ENCODE measurements around the gene CELSR2.

CELSR2 gene

DNA sequence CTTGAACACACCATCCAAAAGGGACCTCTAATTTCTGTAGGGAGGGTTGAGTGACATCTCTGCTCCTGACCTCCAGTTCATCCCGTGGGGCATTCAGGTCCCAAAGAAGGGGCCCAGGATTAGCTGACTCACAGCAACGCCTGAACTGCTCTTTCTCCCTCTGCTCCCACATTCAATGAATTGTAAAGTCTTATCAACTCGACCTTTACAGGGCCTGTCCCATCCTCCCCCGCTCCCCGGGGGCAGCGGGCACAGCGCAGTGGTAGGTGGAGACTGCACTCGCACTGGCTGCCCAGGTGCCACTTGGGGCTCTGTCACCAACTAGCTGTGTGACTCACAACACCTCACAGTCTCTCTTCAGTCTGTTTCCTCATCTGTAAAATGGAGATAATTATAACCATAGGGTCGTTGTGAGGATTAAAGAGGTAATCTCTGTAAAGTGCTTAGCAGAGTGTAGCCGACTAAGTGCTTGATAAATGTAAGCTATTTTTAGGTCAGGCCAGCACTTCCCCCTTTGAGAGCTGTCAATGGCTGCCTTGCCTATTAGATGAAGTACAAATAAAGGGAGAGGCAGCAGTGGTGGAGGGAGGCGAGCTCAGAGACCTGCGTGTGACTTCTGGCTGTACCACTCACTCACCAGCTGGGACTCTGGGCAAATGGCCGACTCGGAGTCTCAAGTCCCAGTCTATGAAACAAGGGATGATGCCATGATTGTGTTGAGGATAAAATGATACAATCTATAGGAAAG is 58.1 kb downstream of the CELSR2 start:
- no peak for DNase-seq

DNA sequence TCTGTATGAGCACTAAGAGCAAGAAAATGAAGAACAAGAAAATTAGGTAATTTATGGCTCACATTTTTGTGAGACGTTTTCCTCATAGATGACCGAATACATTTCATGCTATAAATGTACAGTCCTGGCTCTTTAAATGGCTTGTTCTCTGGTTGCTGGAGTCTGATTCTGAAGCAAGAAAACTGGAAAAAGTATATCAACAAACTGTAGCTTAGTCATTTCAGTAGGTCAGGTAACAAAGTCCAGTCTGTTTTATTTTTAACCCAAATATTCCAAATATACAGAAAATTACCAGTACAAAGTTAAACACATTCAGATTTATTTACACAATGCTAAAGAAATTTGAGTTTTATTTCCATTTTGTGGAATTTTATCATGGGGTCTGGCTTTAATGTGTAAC is 60.0 kb downstream of the CELSR2 start:
- no peak for DNase-seq

DNA sequence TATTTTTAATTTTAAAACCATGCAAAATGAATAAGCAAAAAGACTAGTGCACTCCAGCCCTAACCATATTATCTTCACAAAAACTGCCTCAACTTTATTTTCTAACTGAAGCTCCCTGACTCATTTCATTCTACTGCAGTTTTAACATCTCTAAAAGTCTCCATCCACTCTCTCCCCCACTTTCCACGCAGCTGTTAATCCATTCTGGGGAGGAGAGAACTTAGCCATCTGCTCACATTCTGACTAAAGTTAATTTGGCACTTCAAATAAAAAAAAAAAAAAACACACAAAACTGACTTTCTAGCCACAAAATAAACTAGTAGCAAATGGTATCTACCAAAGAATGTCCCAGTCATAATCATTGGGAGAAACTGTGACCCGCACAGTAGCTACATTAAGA is 62.9 kb downstream of the CELSR2 start:
- DNase-seq = no peak

DNA sequence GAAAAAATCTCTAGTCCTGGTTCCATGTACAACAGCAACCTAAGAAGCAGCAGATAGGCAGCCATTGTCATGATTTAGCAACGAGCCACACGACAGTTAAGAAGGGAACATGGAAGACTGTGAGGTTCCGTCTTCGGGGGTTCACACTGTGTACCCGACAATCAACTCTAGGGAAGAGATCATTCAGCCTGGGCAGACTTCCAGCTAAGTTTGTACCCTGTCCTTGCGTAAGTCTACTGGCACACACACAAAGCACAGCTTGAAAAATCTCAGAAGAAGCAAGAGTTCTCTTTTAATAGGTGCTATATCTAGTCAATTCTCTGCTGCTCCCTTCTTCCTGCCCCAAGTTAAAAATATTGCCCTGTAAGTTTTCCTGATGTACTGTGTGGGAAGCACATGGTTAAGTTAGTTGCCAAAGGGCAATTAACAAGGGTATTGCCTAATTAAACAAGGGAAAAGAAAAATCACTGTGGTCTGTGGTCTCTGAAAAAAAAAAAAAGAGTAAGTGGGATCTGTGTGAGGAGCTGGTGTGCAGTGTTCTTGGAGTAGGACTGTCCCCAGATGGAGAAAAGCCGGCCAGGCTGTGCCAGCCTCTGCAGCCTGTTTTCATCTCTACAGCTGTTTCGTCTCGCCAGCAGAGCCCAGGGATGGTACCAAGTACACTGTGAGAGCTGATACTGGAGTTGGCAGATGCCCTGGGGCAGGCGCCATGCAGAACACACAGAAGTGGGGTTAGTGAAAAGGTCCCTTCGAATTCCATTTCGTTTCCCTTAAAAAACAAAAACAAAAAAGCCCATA is 63.8 kb downstream of the CELSR2 start:
- no peak for DNase-seq

DNA sequence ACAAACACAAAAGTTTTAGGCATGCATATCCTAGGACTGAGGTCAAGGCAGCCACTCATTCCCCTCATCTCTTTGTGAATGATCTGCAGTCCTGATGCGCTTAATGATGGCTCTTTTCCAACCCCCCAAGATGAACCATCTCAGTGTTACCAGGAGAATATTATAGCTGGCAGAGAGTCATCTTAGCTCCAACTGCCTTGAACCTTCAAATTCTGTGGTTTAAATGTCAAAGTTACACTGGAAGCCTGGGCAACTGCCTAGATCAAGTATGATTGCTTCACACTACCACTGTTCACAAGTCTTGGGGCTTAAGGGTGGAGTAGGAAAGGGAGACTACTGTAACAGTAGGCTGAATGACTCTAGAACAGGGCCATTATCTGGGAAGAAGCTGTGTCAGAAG is 65.5 kb downstream of the CELSR2 start:
- DNase-seq = no peak

DNA sequence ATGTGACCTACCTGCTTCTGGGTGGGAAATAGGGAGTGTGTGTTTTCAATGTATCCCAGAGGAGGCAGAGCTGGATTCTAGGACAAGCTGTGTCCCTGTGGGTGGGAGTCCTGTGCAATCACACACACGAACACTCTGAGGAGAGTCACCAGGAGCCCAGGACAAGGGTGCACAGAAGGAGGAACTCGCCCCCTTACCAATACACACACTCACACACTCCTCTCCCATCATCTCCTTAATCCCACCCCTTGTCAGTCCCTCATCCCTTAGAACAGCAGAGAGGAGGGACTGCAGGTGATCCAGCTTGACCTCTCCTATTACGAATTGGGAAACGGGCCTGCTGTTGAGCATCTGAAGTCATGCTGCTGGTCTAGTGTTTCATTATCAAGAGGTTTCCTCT is 65.9 kb downstream of the CELSR2 start:
- DNase-seq = no peak

DNA sequence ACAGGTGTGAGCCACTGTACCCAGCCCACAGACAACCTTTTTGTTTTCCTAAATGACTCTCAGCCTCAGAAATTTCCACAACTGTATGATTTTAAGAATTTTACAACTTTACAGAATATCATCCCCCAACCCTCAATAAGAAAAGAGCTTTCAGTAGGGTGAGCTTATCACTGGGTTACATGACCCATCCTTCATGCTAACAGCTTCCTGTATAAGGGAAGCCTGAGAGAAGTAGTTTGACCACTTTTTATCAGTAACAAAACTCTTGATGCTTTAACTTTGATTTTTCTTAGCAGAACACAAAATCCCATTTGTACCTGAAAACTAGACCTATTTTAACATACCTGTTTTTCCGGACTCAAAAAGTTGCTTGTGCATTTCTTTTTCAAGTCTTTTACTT is 67.2 kb downstream of the CELSR2 start:
- DNase-seq = no peak

DNA sequence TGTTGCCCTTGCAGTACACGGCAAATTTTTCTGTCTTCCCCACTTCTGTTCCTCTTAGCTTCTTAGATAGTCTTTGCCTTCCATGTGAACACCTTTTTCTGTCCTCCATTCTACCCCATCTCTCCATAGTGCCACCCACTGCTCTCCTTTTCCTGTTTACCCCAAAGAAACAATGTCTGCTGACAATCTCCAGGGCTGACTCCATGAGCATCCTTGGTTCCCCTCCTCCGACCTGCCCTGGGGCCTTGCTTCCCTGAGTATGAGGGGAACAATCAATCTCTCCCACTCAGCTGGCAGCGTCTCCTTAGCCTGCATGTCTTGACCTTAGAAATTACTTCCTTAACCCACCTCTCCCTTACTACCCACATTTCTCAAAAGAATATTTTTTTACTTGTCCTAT is 69.8 kb downstream of the CELSR2 start:
- no peak for DNase-seq

DNA sequence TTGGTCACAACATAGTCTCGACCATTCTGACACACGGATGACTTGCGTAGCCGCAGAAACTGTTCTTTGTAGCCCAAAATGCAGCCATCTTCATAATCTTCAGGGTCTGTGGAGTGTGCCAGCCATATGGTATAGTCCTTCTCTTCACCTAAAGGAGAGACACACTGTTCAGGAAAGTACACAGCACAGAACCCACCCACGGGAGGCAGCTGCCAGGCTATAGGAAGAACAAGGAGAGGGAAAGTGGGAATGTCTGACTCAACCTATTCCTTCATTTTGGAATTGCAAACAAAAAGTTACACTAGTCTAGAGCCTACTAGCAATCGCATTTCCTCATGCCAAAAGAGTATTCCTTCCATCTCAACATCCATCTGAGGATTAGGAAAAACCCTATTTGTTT is 73.6 kb downstream of the CELSR2 start:
- DNase-seq = no peak

Measured in GF-D8 (cell line).